G401 (cell line): ENCODE results near the gene CHN1. TPM values are rescaled to one million over a fixed set of nuclear protein-coding genes. Genes with fewer than 3 reads are reported as not detected.

ENCODE experiments used
- DNase-seq: peaks from one replicate; pipeline ENCODE4 v3.0.0-alpha.2; 2015; ENCODE audit warnings: low spot score
- in situ Hi-C: cut with HindIII; loops from 2 replicates; pipeline ENCODE4 v1.10.0; 2016; ENCODE audit warnings: low sequenced_read_pairs, mixed read lengths
- total RNA-seq: library from RNA; depleted of rRNA; stranded (reverse); fragments of >200 nt; shearing (Covaris generic); gene quantifications from 2 replicates; pipeline ENCODE4 v1.2.3, GENCODE V29; 2014

The CHN1 gene
- total RNA-seq, 1 experiment from 2014 or later: 0.34 TPM

GRCh38 chr2:175015340-175015739 lies 10.2 kb upstream of the CHN1 start:
- DNase-seq: no peak
- in situ Hi-C loops: no loop called here

GRCh38 chr2:175012516-175012915 lies 7.3 kb upstream of the CHN1 start:
- no peak for DNase-seq
- in situ Hi-C loops: no loop called here

- DNase-seq: no peak
- in situ Hi-C loops: no loop called here
Observed at GRCh38 chr2:175011505-175011904, 6.3 kb upstream of the CHN1 start.

GRCh38 chr2:175010848-175011254 lies 5.7 kb upstream of the CHN1 start:
- no peak for DNase-seq
- in situ Hi-C loops: no loop called here

- no peak for DNase-seq
- in situ Hi-C loops: no loop called here
Observed at GRCh38 chr2:175009917-175010621, 4.9 kb upstream of the CHN1 start.

GRCh38 chr2:175008801-175009495 lies 3.8 kb upstream of the CHN1 start:
- in situ Hi-C loops: no loop called here
- DNase-seq: no peak

- in situ Hi-C loops: no loop called here
- no peak for DNase-seq
Observed at GRCh38 chr2:175008009-175008408, 2.8 kb upstream of the CHN1 start.

- in situ Hi-C loops: no loop called here
- no peak for DNase-seq
Observed at GRCh38 chr2:175007510-175007909, 2.3 kb upstream of the CHN1 start.

- no peak for DNase-seq
- in situ Hi-C loops: no loop called here
Observed at GRCh38 chr2:175006281-175006680, 1.1 kb upstream of the CHN1 start.

- no peak for DNase-seq
- in situ Hi-C loops: no loop called here
Observed at GRCh38 chr2:175005733-175006264, 618 bp upstream of the CHN1 start.

- no peak for DNase-seq
- in situ Hi-C loops: no loop called here
Observed at GRCh38 chr2:175004730-175004979, 526 bp downstream of the CHN1 start.

GRCh38 chr2:175003875-175004729 lies 1.1 kb downstream of the CHN1 start:
- peak; percentile 32 for DNase-seq
- in situ Hi-C loops: no loop called here

- in situ Hi-C loops: no loop called here
- DNase-seq: no peak
Observed at GRCh38 chr2:175002547-175003274, 2.5 kb downstream of the CHN1 start.

- in situ Hi-C loops: no loop called here
- no peak for DNase-seq
Observed at GRCh38 chr2:175001566-175001965, 3.6 kb downstream of the CHN1 start.

GRCh38 chr2:174997110-174997509 lies 8.1 kb downstream of the CHN1 start:
- DNase-seq: no peak
- in situ Hi-C loops: no loop called here

- in situ Hi-C loops: no loop called here
- no peak for DNase-seq
Observed at GRCh38 chr2:174996622-174997021, 8.6 kb downstream of the CHN1 start.

- in situ Hi-C loops: no loop called here
- DNase-seq: no peak
Observed at GRCh38 chr2:174994381-174994780, 10.8 kb downstream of the CHN1 start.

- in situ Hi-C loops: no loop called here
- no peak for DNase-seq
Observed at GRCh38 chr2:174992886-174993285, 12.3 kb downstream of the CHN1 start.

GRCh38 chr2:174985614-174986013 lies 19.6 kb downstream of the CHN1 start:
- in situ Hi-C loops: no loop called here
- peak; percentile 56 for DNase-seq
